Neural cell (in vitro differentiated cells): ENCODE data around the gene C22orf31. TPM values are rescaled to one million over a fixed set of nuclear protein-coding genes. Genes with fewer than 3 reads are reported as not detected.
"Not testable (repeated sequence)": the region's sequence is repeated elsewhere in the genome, so short reads cannot be mapped to it uniquely, and the experiment has no call there.

ENCODE experiments used
- H2AFZ ChIP-seq: fragments of 200-600, 300-800 bp; sonication (generic), shearing (Covaris generic); 2 replicates; pipeline ENCODE4 v1.6.0; 2014; ENCODE audit warnings: low read depth, mild to moderate bottlenecking, antibody characterized with exemption, low read length, moderate library complexity
- H3F3A ChIP-seq: fragments of 200-600 bp; shearing (Covaris generic); 2 replicates; pipeline ENCODE4 v1.6.1; 2016; ENCODE audit warnings: mild to moderate bottlenecking, moderate library complexity, mixed read lengths, antibody characterized with exemption, low read length; ENCODE audit not compliant: insufficient read depth, poor library complexity, severe bottlenecking
- H3K27ac ChIP-seq: fragments of 200-600, 300-800 bp; sonication (generic), shearing (Covaris generic); 2 replicates; pipeline ENCODE4 v1.5.1; 2014; ENCODE audit warnings: mild to moderate bottlenecking, low read length, moderate library complexity
- H3K27me3 ChIP-seq: fragments of 300-800, 200-600 bp; sonication (generic), shearing (Covaris generic); 2 replicates; pipeline ENCODE4 v1.6.0; 2014; ENCODE audit warnings: mild to moderate bottlenecking, low read depth, low read length, moderate library complexity; ENCODE audit not compliant: insufficient read depth
- H3K36me3 ChIP-seq: fragments of 300-800, 200-600 bp; sonication (generic), shearing (Covaris generic); 2 replicates; pipeline ENCODE4 v1.5.1; 2014; ENCODE audit warnings: mild to moderate bottlenecking, antibody characterized with exemption, low read length, moderate library complexity; ENCODE audit not compliant: insufficient read depth
- H3K4me2 ChIP-seq: fragments of 300-800, 200-600 bp; sonication (generic), shearing (Covaris generic); 2 replicates; pipeline ENCODE4 v1.6.0; 2014; ENCODE audit warnings: mild to moderate bottlenecking, low read length
- H3K4me3 ChIP-seq: fragments of 300-800, 200-600 bp; sonication (generic), shearing (Covaris generic); 2 replicates; pipeline ENCODE4 v1.5.1; 2014; ENCODE audit warnings: mild to moderate bottlenecking, low read length, moderate library complexity
- H3K79me2 ChIP-seq: fragments of 200-600 bp; shearing (Covaris generic); replicated peaks from 2 replicates; pipeline ENCODE4 v1.6.0; 2014; ENCODE audit warnings: mild to moderate bottlenecking, low read length, moderate library complexity; ENCODE audit not compliant: insufficient read depth
- H3K9ac ChIP-seq: fragments of 300-800, 200-600 bp; sonication (generic), shearing (Covaris generic); 2 replicates; pipeline ENCODE4 v1.6.1; 2016; ENCODE audit warnings: mild to moderate bottlenecking, low read length, mixed read lengths
- H3K9me2 ChIP-seq: fragments of 200-600 bp; shearing (Covaris generic); 2 replicates; pipeline ENCODE4 v1.6.1; 2016; ENCODE audit warnings: mild to moderate bottlenecking, low read length, mixed read lengths; ENCODE audit not compliant: insufficient read depth
- H3K9me3 ChIP-seq: fragments of 200-600, 300-800 bp; sonication (generic), shearing (Covaris generic); 2 replicates; pipeline ENCODE4 v1.6.1; 2016; ENCODE audit warnings: mild to moderate bottlenecking, mixed run types, low read length, moderate library complexity, mixed read lengths
- H4K20me1 ChIP-seq: fragments of 200-600 bp; shearing (Covaris generic); 2 replicates; pipeline ENCODE4 v1.6.1; 2016; ENCODE audit warnings: mild to moderate bottlenecking, mixed run types; ENCODE audit not compliant: insufficient read depth
- EP300 ChIP-seq: fragments of 450-650 bp; conservative IDR thresholded peaks from 2 replicates; pipeline ENCODE4 v1.6.1; 2014; ENCODE audit warnings: antibody characterized with exemption, mild to moderate bottlenecking, moderate library complexity; ENCODE audit not compliant: poor library complexity, severe bottlenecking
- EZH2 ChIP-seq: fragments of 200-600, 300-800 bp; shearing (Covaris generic), sonication (generic); IDR thresholded peaks from 2 replicates; pipeline ENCODE4 v1.6.1; 2014; ENCODE audit warnings: antibody characterized with exemption, low read length, borderline replicate concordance, mild to moderate bottlenecking; ENCODE audit not compliant: insufficient read depth, poor library complexity, severe bottlenecking
- MXI1 ChIP-seq: fragments of 450-650 bp; conservative IDR thresholded peaks from 2 replicates; pipeline ENCODE4 v1.6.1; 2014; ENCODE audit warnings: antibody characterized with exemption, mild to moderate bottlenecking; ENCODE audit not compliant: poor library complexity, severe bottlenecking
- POLR2AphosphoS5 ChIP-seq: IDR thresholded peaks from 2 replicates; pipeline ENCODE4 v1.6.1; 2012
- RAD21 ChIP-seq: fragments of 450-650 bp; conservative IDR thresholded peaks from 2 replicates; pipeline ENCODE4 v1.6.1; 2014; ENCODE audit warnings: antibody characterized with exemption, mild to moderate bottlenecking, moderate library complexity
- SMC3 ChIP-seq: fragments of 450-650 bp; conservative IDR thresholded peaks from 2 replicates; pipeline ENCODE4 v1.6.1; 2014; ENCODE audit warnings: antibody characterized with exemption, mild to moderate bottlenecking, moderate library complexity; ENCODE audit not compliant: poor library complexity
- TAF1 ChIP-seq: IDR thresholded peaks from 2 replicates; pipeline ENCODE4 v1.6.1; 2012; ENCODE audit warnings: low read depth
- polyA plus RNA-seq: library from polyadenylated mRNA; depleted of rRNA; stranded (reverse); fragments of >200 nt; gene quantifications from 2 replicates; pipeline ENCODE4 v1.2.3, GENCODE V29; 2014
- TF ChIP-seq, protein P1 (sequence below): IDR thresholded peaks from 2 replicates; pipeline ENCODE4 v1.6.1; 2012; ENCODE audit warnings: borderline replicate concordance
- TF ChIP-seq, protein P2 (sequence below): fragments of 450-650 bp; IDR thresholded peaks from 2 replicates; pipeline ENCODE4 v1.5.1; 2014; ENCODE audit warnings: antibody characterized with exemption, mild to moderate bottlenecking, moderate library complexity; ENCODE audit not compliant: poor library complexity, severe bottlenecking

The C22orf31 gene
- polyA plus RNA-seq, 1 donor from 2014 or later: not detected

DNA sequence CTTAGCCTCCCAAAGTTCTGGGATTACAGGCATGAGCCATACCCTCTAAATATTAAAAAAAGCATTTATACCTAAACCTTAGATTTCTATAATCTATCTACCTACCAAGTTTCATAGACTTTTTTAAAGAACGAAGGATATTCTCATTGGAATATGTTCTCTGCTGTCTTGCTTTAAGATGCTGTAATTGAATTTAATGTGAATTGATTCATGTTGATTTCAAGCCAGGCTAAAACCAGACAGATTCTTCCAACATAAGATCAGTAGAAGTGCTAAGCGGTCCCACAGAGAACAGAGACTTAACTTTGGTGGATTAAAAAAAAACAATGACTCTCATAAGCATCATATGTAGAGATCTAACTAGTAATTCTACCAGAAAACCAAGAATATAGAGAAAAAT lies 25.4 kb upstream of the C22orf31 start:
- H3K4me3 ChIP-seq: no peak overlapping the region

DNA sequence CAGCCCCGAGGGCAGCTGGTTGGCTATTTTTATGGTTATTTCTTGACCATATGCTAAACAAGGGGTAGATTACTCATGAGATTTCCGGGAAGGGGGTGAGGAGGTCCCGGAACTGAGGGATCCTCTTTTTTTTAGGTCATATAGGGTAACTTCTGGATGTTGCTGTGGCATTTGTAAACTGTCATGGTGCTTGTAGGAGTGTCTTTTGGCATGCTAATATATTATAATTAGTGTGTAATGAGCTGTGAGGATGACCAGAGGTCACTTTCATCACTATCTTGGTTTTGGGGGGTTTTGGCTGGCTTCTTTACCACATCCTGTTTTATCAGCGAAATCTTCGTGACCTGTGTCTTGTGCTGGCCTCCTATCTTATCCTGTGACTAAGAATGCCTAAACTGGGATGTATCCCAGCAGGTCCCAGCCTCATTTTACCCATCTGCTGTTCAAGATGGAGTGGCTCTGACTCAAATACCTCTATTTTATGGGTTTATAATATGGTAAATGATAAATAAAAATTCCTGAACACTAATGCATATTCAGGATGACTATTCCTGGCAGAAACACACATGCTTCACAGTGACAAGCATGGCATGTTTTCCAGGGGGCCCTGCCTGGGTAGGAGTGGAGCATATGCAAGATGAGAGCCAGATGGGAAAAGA lies 22.4 kb upstream of the C22orf31 start:
- no peaks in the 10 kb centered on the region for H3K9me3 ChIP-seq
- no peak overlapping the region for H3K4me2 ChIP-seq
- H2AFZ ChIP-seq: no peak overlapping the region
- H3K36me3 ChIP-seq: no peaks in the 10 kb centered on the region
- no peaks in the 10 kb centered on the region for H3K27me3 ChIP-seq
- H3K79me2 ChIP-seq: no peaks in the 10 kb centered on the region
- no peak overlapping the region for H3K9ac ChIP-seq
- H3K9me2 ChIP-seq: no peaks in the 10 kb centered on the region
- H3K27ac ChIP-seq: no peak overlapping the region
- H3K4me3 ChIP-seq: no peak overlapping the region
- no peaks in the 10 kb centered on the region for H4K20me1 ChIP-seq
- TF ChIP-seq SMC3: no peak
- no peak for TF ChIP-seq RAD21
- no peak for TF ChIP-seq TAF1
- TF ChIP-seq MXI1: no peak
- TF ChIP-seq, protein P1, sequence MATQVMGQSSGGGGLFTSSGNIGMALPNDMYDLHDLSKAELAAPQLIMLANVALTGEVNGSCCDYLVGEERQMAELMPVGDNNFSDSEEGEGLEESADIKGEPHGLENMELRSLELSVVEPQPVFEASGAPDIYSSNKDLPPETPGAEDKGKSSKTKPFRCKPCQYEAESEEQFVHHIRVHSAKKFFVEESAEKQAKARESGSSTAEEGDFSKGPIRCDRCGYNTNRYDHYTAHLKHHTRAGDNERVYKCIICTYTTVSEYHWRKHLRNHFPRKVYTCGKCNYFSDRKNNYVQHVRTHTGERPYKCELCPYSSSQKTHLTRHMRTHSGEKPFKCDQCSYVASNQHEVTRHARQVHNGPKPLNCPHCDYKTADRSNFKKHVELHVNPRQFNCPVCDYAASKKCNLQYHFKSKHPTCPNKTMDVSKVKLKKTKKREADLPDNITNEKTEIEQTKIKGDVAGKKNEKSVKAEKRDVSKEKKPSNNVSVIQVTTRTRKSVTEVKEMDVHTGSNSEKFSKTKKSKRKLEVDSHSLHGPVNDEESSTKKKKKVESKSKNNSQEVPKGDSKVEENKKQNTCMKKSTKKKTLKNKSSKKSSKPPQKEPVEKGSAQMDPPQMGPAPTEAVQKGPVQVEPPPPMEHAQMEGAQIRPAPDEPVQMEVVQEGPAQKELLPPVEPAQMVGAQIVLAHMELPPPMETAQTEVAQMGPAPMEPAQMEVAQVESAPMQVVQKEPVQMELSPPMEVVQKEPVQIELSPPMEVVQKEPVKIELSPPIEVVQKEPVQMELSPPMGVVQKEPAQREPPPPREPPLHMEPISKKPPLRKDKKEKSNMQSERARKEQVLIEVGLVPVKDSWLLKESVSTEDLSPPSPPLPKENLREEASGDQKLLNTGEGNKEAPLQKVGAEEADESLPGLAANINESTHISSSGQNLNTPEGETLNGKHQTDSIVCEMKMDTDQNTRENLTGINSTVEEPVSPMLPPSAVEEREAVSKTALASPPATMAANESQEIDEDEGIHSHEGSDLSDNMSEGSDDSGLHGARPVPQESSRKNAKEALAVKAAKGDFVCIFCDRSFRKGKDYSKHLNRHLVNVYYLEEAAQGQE: no peak
- no peak for TF ChIP-seq EP300
- TF ChIP-seq POLR2AphosphoS5: no peak
- TF ChIP-seq, protein P2, sequence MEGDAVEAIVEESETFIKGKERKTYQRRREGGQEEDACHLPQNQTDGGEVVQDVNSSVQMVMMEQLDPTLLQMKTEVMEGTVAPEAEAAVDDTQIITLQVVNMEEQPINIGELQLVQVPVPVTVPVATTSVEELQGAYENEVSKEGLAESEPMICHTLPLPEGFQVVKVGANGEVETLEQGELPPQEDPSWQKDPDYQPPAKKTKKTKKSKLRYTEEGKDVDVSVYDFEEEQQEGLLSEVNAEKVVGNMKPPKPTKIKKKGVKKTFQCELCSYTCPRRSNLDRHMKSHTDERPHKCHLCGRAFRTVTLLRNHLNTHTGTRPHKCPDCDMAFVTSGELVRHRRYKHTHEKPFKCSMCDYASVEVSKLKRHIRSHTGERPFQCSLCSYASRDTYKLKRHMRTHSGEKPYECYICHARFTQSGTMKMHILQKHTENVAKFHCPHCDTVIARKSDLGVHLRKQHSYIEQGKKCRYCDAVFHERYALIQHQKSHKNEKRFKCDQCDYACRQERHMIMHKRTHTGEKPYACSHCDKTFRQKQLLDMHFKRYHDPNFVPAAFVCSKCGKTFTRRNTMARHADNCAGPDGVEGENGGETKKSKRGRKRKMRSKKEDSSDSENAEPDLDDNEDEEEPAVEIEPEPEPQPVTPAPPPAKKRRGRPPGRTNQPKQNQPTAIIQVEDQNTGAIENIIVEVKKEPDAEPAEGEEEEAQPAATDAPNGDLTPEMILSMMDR: no peak
- H3F3A ChIP-seq: no peaks in the 10 kb centered on the region

More for the DNA sequence above, 25.4 kb upstream of the C22orf31 start:
- H3K9ac ChIP-seq: no peak overlapping the region
- H4K20me1 ChIP-seq: no peaks in the 10 kb centered on the region
- no peaks in the 10 kb centered on the region for H3K9me2 ChIP-seq
- TF ChIP-seq EP300 (no peak), POLR2AphosphoS5 (no peak), EZH2 (no peak), MXI1 (no peak), TAF1 (no peak), RAD21 (no peak), SMC3 (no peak)
- TF ChIP-seq, protein P1: no peak
- TF ChIP-seq, protein P2: no peak
- H3K79me2 ChIP-seq: no peaks in the 10 kb centered on the region
- H3K4me2 ChIP-seq: no peak overlapping the region
- H3K36me3 ChIP-seq: no peaks in the 10 kb centered on the region
- H3K9me3 ChIP-seq: no peaks in the 10 kb centered on the region
- H3K27ac ChIP-seq: no peak overlapping the region
- H2AFZ ChIP-seq: no peak overlapping the region
- H3F3A ChIP-seq: no peaks in the 10 kb centered on the region
- no peaks in the 10 kb centered on the region for H3K27me3 ChIP-seq

DNA sequence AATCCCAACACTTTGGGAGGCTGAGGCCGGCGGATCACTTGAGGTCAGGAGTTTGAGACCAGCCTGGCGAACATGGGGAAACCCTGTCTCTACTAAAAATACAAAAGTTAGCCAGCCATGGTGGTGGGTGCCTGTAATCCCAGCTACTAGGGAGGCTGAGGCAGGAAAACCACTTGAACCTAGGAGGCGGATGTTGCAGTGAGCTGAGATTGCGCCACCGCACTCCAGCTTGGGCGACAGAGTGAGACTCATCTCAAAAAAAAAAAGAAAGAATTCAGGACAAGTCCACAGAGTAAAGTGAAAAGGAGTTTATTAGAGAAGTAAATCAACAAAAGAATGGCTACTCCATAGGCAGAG lies 21.9 kb upstream of the C22orf31 start:
- not testable (repeated sequence) for H3K27me3 ChIP-seq, H3K79me2 ChIP-seq, H3K27ac ChIP-seq, H3K4me3 ChIP-seq, H2AFZ ChIP-seq, H3K9me3 ChIP-seq, H4K20me1 ChIP-seq, H3K9ac ChIP-seq, H3F3A ChIP-seq, H3K36me3 ChIP-seq, H3K9me2 ChIP-seq, H3K4me2 ChIP-seq
